Osteoblast (primary cell): Measurements from ENCODE around the gene ITPRID1. TPM values are rescaled to one million over a fixed set of nuclear protein-coding genes. Genes with fewer than 3 reads are reported as not detected.

Experiments
- DNase-seq: peaks from one replicate; pipeline ENCODE4 v3.0.0; 2011; ENCODE audit warnings: low spot score, mixed read lengths; ENCODE audit not compliant: insufficient read length; ENCODE audit errors: missing footprints
- H2AFZ ChIP-seq: 2 replicates; pipeline ENCODE4 v1.6.0; 2011; ENCODE audit warnings: mild to moderate bottlenecking, low read length
- H3K27ac ChIP-seq: 2 replicates; pipeline ENCODE4 v1.5.1; 2011; ENCODE audit warnings: mild to moderate bottlenecking, low read depth, low read length, moderate library complexity
- H3K27me3 ChIP-seq: 2 replicates; pipeline ENCODE4 v1.6.0; 2012; ENCODE audit warnings: mild to moderate bottlenecking, control low read depth, inconsistent platforms, low read length, moderate library complexity; ENCODE audit not compliant: insufficient read depth
- H3K36me3 ChIP-seq: 2 replicates; pipeline ENCODE4 v1.5.1; 2011; ENCODE audit warnings: mild to moderate bottlenecking, low read length, control low read depth, moderate library complexity; ENCODE audit not compliant: insufficient read depth
- H3K4me1 ChIP-seq: 2 replicates; pipeline ENCODE4 v1.5.1; 2011; ENCODE audit warnings: mild to moderate bottlenecking, low read length, control low read depth, moderate library complexity; ENCODE audit not compliant: insufficient read depth
- H3K4me2 ChIP-seq: 2 replicates; pipeline ENCODE4 v1.6.0; 2011; ENCODE audit warnings: mild to moderate bottlenecking, low read length; ENCODE audit not compliant: insufficient read depth
- H3K4me3 ChIP-seq: fragments of 200-600 bp; sonication (generic); 3 replicates; pipeline ENCODE4 v1.5.1; 2012; ENCODE audit warnings: mild to moderate bottlenecking, low read length, inconsistent platforms; ENCODE audit not compliant: insufficient read depth
- H3K79me2 ChIP-seq: 2 replicates; pipeline ENCODE4 v1.6.0; 2012; ENCODE audit warnings: mild to moderate bottlenecking, low read length, control low read depth, inconsistent platforms; ENCODE audit not compliant: insufficient read depth
- H3K9me3 ChIP-seq: 2 replicates; pipeline ENCODE4 v1.5.1; 2011; ENCODE audit warnings: low read depth, low read length, control low read depth
- H4K20me1 ChIP-seq: 2 replicates; pipeline ENCODE4 v1.6.0; 2012; ENCODE audit warnings: mild to moderate bottlenecking, low read length, control low read depth; ENCODE audit not compliant: insufficient read depth
- total RNA-seq: library from RNA; depleted of rRNA; stranded (reverse); fragments of >200 nt; gene quantifications from 2 replicates; pipeline ENCODE4 v1.2.3, GENCODE V29; 2012
- TF ChIP-seq, protein P1 (sequence below): IDR thresholded peaks from 2 replicates; pipeline ENCODE4 v1.5.1; 2011; ENCODE audit warnings: mild to moderate bottlenecking, low read depth, low read length, moderate library complexity; ENCODE audit errors: extremely low read depth

Gene ITPRID1
- total RNA-seq, 1 donor = not detected

GRCh38 chr7:31633894-31634494, 120.1 kb downstream of the ITPRID1 start:
- TF ChIP-seq, protein P1, sequence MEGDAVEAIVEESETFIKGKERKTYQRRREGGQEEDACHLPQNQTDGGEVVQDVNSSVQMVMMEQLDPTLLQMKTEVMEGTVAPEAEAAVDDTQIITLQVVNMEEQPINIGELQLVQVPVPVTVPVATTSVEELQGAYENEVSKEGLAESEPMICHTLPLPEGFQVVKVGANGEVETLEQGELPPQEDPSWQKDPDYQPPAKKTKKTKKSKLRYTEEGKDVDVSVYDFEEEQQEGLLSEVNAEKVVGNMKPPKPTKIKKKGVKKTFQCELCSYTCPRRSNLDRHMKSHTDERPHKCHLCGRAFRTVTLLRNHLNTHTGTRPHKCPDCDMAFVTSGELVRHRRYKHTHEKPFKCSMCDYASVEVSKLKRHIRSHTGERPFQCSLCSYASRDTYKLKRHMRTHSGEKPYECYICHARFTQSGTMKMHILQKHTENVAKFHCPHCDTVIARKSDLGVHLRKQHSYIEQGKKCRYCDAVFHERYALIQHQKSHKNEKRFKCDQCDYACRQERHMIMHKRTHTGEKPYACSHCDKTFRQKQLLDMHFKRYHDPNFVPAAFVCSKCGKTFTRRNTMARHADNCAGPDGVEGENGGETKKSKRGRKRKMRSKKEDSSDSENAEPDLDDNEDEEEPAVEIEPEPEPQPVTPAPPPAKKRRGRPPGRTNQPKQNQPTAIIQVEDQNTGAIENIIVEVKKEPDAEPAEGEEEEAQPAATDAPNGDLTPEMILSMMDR = peak; percentile 59
- Histone ChIP-seq H3K9me3 (no peaks in the 10 kb centered on the region), H3K27me3 (no peaks in the 10 kb centered on the region), H3K27ac (no peak overlapping the region), H2AFZ (no peak overlapping the region), H3K79me2 (no peaks in the 10 kb centered on the region), H3K4me3 (no peak overlapping the region), H3K4me1 (no peaks in the 10 kb centered on the region), H4K20me1 (no peaks in the 10 kb centered on the region), H3K36me3 (no peaks in the 10 kb centered on the region), H3K4me2 (no peak overlapping the region)
- DNase-seq = no peak

DNA sequence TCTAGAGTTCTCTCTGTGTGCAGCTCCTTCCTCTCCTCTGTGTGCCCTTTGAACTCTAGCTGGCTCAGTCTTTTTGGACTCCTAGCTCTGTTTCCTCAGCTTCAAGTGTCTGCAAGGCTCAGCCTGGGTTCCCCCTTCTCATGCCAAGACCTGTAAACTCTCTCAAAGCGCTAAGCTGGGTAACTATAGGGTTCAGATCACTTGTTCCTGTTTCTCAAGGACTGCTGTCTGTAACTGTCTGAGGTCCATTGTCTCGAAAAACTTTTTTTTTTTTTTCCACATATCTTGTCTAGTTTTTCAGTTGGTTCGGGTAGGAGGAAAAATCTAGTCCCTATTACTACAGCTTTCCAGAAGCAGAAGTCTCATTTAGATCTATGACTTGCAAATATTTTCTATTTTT, 126.5 kb downstream of the ITPRID1 start:
- Histone ChIP-seq H3K79me2 (no peaks in the 10 kb centered on the region), H3K27me3 (no peaks in the 10 kb centered on the region), H4K20me1 (no peaks in the 10 kb centered on the region), H3K9me3 (no peaks in the 10 kb centered on the region), H3K4me2 (no peak overlapping the region), H3K4me3 (no peak overlapping the region), H3K4me1 (no peaks in the 10 kb centered on the region), H3K36me3 (no peaks in the 10 kb centered on the region), H2AFZ (no peak overlapping the region), H3K27ac (no peak overlapping the region)
- no peak for DNase-seq
- TF ChIP-seq, protein P1 = no peak

DNA sequence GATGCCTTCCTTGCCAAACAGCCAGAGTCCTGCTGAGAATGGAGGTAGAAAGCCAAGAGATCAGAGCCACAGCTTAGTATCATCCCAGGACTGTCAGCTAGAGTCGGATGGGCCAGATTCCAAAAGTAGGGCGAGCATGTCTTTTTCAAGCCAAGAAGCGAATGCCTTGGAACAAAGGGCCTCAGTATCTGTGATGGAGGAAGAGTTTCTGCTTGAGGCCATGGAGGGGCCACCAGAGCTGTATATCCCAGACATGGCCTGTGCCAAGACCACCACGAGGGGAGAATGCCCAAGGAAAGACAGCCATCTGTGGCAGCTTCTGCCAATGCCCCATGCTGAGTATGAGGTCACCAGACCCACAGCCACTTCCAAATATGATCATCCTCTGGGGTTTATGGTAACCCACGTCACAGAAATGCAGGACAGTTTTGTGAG, 128.8 kb downstream of the ITPRID1 start:
- H2AFZ ChIP-seq = no peak overlapping the region

GRCh38 chr7:31646942-31647341, 133.1 kb downstream of the ITPRID1 start:
- Histone ChIP-seq H4K20me1 (no peaks in the 10 kb centered on the region), H3K79me2 (no peaks in the 10 kb centered on the region), H3K36me3 (no peaks in the 10 kb centered on the region)

More for the DNA sequence above, 128.8 kb downstream of the ITPRID1 start:
- Histone ChIP-seq H3K4me2 (no peak overlapping the region), H3K4me3 (no peak overlapping the region), H4K20me1 (no peaks in the 10 kb centered on the region), H3K4me1 (no peaks in the 10 kb centered on the region), H3K36me3 (no peaks in the 10 kb centered on the region), H3K27ac (no peak overlapping the region), H3K9me3 (no peaks in the 10 kb centered on the region), H3K27me3 (no peaks in the 10 kb centered on the region), H3K79me2 (no peaks in the 10 kb centered on the region)
- no peak for DNase-seq
- TF ChIP-seq, protein P1 = no peak

More at GRCh38 chr7:31646942-31647341, 133.1 kb downstream of the ITPRID1 start:
- no peak for DNase-seq
- Histone ChIP-seq H3K4me2 (no peak overlapping the region), H2AFZ (no peak overlapping the region), H3K27ac (no peak overlapping the region), H3K9me3 (no peaks in the 10 kb centered on the region), H3K4me3 (no peak overlapping the region), H3K27me3 (no peaks in the 10 kb centered on the region), H3K4me1 (no peaks in the 10 kb centered on the region)
- TF ChIP-seq, protein P1 = no peak
